Skeletal muscle tissue (tissue), 4 donors: ENCODE data around the gene C1QTNF8. TPM values are rescaled to one million over a fixed set of nuclear protein-coding genes. Genes with fewer than 3 reads are reported as not detected.

Source experiments
- H3K27ac ChIP-seq: one replicate; pipeline ENCODE4 v1.7.0; 2013; ENCODE audit warnings: mild to moderate bottlenecking, low read depth, low read length, inconsistent platforms
- H3K27me3 ChIP-seq, 3 donors: one replicate each; pipeline ENCODE4 v1.7.0; 2013; ENCODE audit warnings: low read length in 3 of 3; ENCODE audit not compliant: control insufficient read depth in 3 of 3, insufficient read depth in 3 of 3
- H3K36me3 ChIP-seq, 3 donors: one replicate each; pipeline ENCODE4 v1.7.0; 2013; ENCODE audit warnings: low read length in 3 of 3; ENCODE audit not compliant: control insufficient read depth in 3 of 3, insufficient read depth in 3 of 3
- H3K4me1 ChIP-seq, 3 donors: one replicate each; pipeline ENCODE4 v1.7.0; 2013; ENCODE audit warnings: low read length in 3 of 3, mild to moderate bottlenecking in 3 of 3; ENCODE audit not compliant: control insufficient read depth in 3 of 3, insufficient read depth in 3 of 3
- H3K4me3 ChIP-seq, 3 donors: one replicate each; pipeline ENCODE4 v1.7.0; 2013; ENCODE audit warnings: low read length in 3 of 3
- H3K9ac ChIP-seq, 3 donors: one replicate each; pipeline ENCODE4 v1.7.0; 2013; ENCODE audit warnings: low read length in 3 of 3, mild to moderate bottlenecking in 3 of 3, moderate library complexity in 2 of 3, low read depth in 1 of 3
- H3K9me3 ChIP-seq, 3 donors: one replicate each; pipeline ENCODE4 v1.7.0; 2013; ENCODE audit warnings: low read length in 3 of 3; ENCODE audit not compliant: control insufficient read depth in 3 of 3
- total RNA-seq: library from RNA; depleted of rRNA; stranded (reverse); fragments of >200 nt; gene quantifications from one replicate; pipeline ENCODE4 v1.2.3, GENCODE V29; 2014
- donor health status: Osteomylitis.

C1QTNF8 gene
- total RNA-seq, 1 donor from 2014 or later: not detected

DNA sequence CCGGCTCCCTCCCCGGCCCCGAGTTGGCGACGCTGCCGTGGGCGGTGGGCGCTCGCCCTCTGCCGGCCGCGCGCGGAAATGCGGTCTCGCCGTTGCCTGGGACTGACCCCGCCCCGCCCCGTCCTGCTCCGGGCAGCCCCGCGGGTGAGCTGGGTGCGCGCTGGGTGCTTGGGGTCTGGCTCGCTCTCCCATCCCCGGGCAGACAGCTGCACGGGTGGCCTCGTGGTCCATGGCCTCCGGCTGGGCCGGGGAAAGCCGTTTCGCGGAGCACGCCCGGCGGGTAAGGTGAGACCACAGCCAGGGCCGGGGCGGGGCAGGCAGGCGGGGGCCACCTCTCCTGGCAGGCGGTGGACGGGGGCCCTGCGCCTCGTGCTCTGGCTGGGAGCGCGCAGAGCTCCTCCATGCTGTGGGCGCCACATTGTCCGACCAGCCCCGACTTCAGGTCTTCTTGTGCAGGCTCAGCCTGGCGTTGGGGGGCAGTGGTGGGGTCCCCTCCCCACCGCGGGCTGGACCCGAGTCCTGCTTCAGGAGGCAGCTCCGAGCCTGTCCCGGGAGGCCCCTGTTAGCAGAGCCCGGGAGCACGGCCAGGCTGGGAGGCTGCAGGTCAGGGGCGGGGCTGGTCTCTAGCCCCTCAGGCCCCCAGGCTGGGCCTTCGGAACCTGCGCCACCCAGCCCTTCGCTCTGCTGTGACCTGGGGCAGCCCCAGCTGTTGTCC is 7.0 kb upstream of the C1QTNF8 start:
- Histone ChIP-seq H3K9ac (peak overlapping the region in 1 of 3 donors; percentile 25), H3K36me3 (no peaks in the 10 kb centered on the region), H3K27ac (no peak overlapping the region), H3K4me3 (peak overlapping the region in 1 of 3 donors; percentile 22), H3K9me3 (no peaks in the 10 kb centered on the region), H3K27me3 (peaks cover 23 to 63% (median 44%) of the 10 kb centered on the region in 3 donors), H3K4me1 (peaks cover 3 to 11% (median 9%) of the 10 kb centered on the region in 3 donors)

DNA sequence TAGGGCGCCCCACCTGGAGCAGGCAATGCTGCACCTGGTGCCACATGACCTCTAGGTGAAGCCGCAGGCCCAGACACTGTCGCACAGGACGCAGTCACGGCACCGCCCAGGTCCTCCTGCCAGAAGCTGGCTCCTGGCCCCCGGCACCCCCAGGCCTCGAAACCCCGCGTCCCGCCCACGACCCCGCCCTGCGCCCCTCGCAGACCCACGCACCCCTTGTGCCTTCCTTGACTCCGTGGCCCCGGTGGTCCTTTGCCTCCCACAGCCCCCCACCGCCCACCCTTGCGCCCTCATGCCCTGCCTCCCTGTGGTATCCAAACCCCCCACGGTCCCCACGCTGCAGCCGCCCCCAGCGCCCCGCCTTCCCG is 6.3 kb upstream of the C1QTNF8 start:
- no peak overlapping the region for H3K4me3 ChIP-seq
- peaks cover 18 to 56% (median 37%) of the 10 kb centered on the region in 3 donors for H3K27me3 ChIP-seq
- peaks cover 10 to 18% (median 17%) of the 10 kb centered on the region in 3 donors for H3K4me1 ChIP-seq
- H3K27ac ChIP-seq: no peak overlapping the region
- no peaks in the 10 kb centered on the region for H3K9me3 ChIP-seq
- H3K36me3 ChIP-seq: no peaks in the 10 kb centered on the region
- no peak overlapping the region for H3K9ac ChIP-seq

DNA sequence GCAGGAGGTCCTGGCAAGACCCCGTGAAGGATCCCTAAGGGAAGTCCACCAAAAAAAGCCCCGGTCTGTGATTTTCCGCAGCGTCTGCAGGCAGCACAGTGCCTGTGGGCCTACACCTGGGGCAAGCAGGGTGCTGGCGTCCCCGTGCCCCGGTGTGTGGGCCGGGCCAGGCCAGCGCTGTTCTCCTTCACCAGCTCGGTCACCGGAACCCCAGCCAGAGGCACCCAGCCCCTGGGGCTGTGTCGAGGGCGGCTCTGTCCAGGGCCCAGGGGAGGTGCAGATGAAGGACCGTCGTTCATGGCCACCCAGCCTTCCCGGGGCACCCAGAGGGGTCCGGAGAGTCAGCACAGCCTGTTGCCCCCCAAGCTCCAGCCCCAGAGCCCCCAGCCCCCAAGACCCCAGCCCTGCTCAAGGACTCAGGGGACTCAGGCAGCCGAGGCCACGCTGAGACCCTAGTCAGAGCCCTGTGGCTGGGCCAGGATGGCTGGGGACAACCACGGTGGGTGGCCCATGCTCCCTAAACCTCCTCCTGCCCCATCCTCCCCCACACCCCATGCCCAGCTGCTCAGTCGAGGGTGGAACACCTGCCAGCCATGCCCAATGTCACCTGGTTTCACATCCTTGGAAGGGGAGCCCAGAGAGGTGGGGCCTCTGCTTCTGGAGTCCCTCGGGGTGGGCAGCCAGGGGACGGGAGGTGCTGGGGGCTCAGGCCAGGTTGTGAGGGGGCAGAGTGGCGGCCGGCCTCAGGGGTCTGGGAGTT is 5.7 kb upstream of the C1QTNF8 start:
- Histone ChIP-seq H3K9me3 (no peaks in the 10 kb centered on the region), H3K27ac (no peak overlapping the region), H3K36me3 (no peaks in the 10 kb centered on the region), H3K4me1 (peaks cover 13 to 23% (median 21%) of the 10 kb centered on the region in 3 donors), H3K27me3 (peaks cover 18 to 50% (median 32%) of the 10 kb centered on the region in 3 donors), H3K9ac (no peak overlapping the region), H3K4me3 (no peak overlapping the region)

- no peaks in the 10 kb centered on the region for H3K9me3 ChIP-seq
- peaks cover 13 to 24% (median 21%) of the 10 kb centered on the region in 3 donors for H3K4me1 ChIP-seq
- no peak overlapping the region for H3K27ac ChIP-seq
- H3K36me3 ChIP-seq: no peaks in the 10 kb centered on the region
- H3K4me3 ChIP-seq: no peak overlapping the region
- H3K27me3 ChIP-seq: peaks cover 18 to 46% (median 30%) of the 10 kb centered on the region in 3 donors
- no peak overlapping the region for H3K9ac ChIP-seq
Measured at GRCh38 chr16:1101133-1101532, 5.1 kb upstream of the C1QTNF8 start.

DNA sequence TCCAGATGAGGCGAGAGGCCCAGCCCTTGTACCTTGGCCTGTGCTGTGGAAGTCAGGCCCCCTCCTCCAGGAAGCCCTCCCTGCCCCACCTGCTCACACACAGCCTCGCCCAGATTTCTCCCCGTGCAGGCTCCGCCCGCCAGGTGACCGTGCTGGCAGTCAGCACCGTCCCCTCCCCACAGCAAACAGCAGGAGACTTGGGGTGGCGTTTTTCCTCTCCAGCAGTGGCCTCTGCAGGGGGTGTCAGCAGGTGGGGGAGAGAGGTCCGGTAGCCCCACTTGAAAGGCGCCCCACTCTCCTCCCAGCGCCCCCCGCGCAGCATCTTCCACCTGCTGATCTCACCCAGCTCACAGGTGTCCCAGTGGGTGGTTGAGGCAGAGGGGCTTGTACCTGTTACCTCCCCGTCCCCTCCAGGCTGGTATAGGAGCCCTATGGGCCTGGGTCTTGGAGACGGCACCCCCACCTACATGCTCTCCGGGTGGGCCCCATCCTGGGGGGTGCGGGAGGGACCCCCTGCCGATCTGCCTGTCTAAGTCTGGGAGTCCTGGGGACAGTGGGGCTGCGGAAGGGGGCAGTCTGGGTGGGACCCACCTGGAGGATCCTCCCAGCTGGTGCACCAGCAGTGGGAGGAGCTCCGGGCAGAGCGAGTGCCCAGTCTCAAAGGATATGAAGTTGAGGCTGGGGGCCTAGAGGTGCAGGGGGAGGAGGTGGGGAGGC is 4.2 kb upstream of the C1QTNF8 start:
- Histone ChIP-seq H3K9ac (no peak overlapping the region), H3K9me3 (no peaks in the 10 kb centered on the region), H3K4me1 (peaks cover 13 to 24% (median 21%) of the 10 kb centered on the region in 3 donors), H3K4me3 (no peak overlapping the region), H3K36me3 (no peaks in the 10 kb centered on the region), H3K27me3 (peaks cover 18 to 37% (median 21%) of the 10 kb centered on the region in 3 donors), H3K27ac (no peak overlapping the region)

GRCh38 chr16:1099189-1100083 is 3.4 kb upstream of the C1QTNF8 start:
- peaks cover 13 to 24% (median 21%) of the 10 kb centered on the region in 3 donors for H3K4me1 ChIP-seq
- no peaks in the 10 kb centered on the region for H3K36me3 ChIP-seq
- H3K9ac ChIP-seq: no peak overlapping the region
- H3K4me3 ChIP-seq: no peak overlapping the region
- no peaks in the 10 kb centered on the region for H3K9me3 ChIP-seq
- H3K27me3 ChIP-seq: peaks cover 12 to 29% (median 16%) of the 10 kb centered on the region in 3 donors
- no peak overlapping the region for H3K27ac ChIP-seq

DNA sequence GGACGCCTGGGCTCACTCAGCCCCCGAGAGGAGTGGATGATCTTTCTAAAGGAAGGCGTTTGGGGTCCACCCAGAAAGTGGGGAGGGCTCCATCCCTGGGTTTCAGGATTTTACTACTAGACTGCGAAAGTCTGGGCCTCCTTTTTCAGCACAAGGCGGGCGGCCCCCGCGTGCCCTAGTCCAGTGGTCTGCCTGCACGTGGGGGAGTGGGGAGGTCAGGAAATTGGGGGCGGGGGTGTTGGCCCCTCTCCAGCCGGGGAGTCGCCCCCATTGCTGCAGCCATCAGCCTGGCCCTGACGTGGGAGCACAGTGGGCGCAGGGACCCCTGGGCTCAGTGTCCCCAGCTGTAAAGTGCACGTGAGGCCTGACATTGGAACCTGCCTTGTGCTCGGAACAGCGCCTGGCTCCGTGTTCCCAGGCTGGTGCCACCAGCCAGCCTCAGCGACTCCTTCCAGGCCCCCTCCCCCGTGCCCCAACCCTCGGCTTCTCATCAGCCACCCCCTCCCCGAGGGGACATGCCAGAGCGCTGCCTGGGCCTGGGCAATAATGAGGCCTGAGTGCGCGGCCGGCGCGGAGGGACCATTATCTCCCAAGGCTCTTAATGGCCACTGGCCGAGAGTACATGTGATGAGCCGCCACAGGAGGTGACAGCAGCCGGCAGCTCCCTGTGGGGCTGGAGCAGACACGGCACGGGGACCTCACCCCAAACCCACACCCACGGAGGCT is 2.4 kb upstream of the C1QTNF8 start:
- H3K9me3 ChIP-seq: no peaks in the 10 kb centered on the region
- H3K27ac ChIP-seq: peak overlapping the region; percentile 75
- peak overlapping the region in 2 of 3 donors; percentile 38 to 79 for H3K9ac ChIP-seq
- peak overlapping the region in 1 of 3 donors; percentile 13 for H3K4me3 ChIP-seq
- H3K27me3 ChIP-seq: peaks cover 4 to 19% (median 9%) of the 10 kb centered on the region in 3 donors
- H3K36me3 ChIP-seq: no peaks in the 10 kb centered on the region
- peaks cover 13 to 24% (median 21%) of the 10 kb centered on the region in 3 donors for H3K4me1 ChIP-seq

- Histone ChIP-seq H3K4me1 (peaks cover 13 to 20% (median 19%) of the 10 kb centered on the region in 3 donors), H3K9ac (peak overlapping the region in 2 of 3 donors; percentile 53 to 79), H3K9me3 (no peaks in the 10 kb centered on the region), H3K27me3 (peaks cover 0 to 14% (median 4%) of the 10 kb centered on the region in 3 donors), H3K4me3 (peak overlapping the region in 1 of 3 donors; percentile 13), H3K27ac (peak overlapping the region; percentile 75), H3K36me3 (no peaks in the 10 kb centered on the region)
Measured at GRCh38 chr16:1097800-1098199, 1.8 kb upstream of the C1QTNF8 start.
